Amygdala (tissue), 56 donors: ENCODE measurements around the gene JAKMIP3.

ENCODE experiments used
- DNase-seq, 56 donors: peaks; one replicate each; lab custom pipeline; 2025; lab: John Stamatoyannopoulos, UW

Gene JAKMIP3

GRCh38 chr10:132096863-132097478, 31.2 kb downstream of the JAKMIP3 start:
- no peak for DNase-seq

- DNase-seq, result no peak
Measured at GRCh38 chr10:132097609-132098377, 32.0 kb downstream of the JAKMIP3 start.

DNA sequence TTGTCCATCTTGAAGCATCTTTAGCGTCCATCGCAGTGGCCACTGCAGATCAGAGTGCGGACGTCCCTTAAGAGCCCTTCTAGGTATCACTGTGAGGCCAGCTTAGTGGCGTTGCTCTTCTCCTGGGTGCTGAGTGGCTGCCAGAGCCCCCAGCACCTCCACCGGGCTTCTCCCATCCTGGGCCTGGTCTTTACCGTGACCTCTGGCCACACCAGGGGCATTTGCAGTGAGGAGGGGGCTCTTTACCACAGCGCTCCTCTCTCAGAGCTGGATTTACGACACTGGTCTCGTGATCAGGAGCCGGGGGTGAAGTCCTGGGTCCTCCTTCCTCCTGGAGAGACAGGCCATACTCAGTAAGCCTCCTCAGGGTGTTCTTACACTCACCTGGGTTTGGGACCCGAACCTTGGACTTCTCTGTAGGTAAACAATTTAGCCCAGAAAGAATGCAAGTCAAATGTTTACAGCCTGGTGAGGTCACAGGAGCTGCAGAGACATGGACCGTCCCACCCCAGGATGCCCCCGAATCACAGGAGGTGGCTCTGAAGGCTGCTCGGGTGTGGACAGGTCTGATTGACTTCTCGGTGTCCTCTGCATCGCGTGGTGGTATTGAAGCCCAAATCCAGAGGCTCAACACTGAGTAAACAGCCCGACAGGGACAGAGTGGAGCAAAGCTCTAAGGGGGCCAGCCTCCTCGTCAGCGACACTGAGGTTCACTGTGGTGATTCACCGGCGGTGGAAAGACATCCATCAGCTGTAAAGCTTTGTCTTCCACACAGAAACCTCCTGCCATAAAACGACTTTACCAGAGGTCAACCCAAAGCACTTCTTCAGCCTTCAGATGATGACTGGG, 33.0 kb downstream of the JAKMIP3 start:
- no peak for DNase-seq

- DNase-seq, result no peak
Measured at GRCh38 chr10:132099389-132100090, 33.8 kb downstream of the JAKMIP3 start.

GRCh38 chr10:132100091-132100481, 34.3 kb downstream of the JAKMIP3 start:
- DNase-seq, result no peak

- DNase-seq, result no peak
Measured at GRCh38 chr10:132100556-132101349, 35.0 kb downstream of the JAKMIP3 start.

DNA sequence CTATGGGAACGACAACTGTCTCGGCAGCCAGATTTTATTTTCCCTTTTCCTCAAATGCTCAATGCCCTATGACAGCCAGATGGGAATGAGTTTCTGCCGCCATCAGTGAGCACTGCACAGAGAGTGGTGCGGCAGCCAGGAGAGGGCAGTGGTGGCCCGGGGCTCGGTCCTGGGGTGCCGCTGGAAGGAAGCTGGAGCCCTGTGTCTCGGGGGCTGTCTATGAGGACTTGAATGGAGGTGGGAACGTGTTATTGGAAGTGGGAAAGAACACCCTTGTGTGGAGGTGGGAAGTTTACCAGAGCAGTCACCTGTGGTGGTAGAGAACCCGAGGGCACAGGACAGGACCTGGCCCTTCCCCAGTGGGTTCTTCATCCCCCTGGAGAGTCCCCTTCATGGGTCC, 35.8 kb downstream of the JAKMIP3 start:
- peak in 5 of 56 donors; percentile 27 to 57 (median 43) for DNase-seq

DNA sequence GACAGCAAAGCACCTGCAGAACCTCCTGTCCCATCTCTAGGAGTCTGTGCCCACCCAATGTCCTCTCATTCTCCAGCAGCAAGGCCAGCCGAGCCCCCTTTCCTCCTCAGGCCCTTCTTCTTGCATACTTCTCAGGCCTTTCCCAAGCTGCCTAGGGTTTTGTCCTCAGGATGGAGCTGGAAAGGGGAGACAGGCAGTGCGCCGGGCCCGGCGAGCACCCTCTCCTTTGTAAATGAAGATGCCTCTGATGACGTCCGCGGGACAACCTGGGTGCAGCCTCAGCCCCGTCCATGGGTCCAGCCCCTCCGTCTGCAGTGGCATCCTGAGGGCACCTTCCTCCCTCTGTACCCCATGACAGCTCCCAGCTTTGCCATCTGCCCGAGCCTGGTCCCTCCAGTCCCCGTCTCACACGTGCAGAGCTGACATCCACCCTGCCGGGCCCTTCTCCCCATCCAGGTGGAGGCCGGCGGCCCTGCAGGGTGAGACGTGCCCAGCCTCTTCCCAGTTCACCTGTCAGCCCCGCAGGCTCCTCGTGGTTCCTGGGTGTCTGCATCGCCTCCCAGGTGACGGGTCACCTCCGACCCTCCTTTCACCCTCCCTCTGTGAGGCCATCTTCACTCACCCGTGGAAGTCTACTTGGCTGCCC, 36.4 kb downstream of the JAKMIP3 start:
- DNase-seq, result no peak

DNA sequence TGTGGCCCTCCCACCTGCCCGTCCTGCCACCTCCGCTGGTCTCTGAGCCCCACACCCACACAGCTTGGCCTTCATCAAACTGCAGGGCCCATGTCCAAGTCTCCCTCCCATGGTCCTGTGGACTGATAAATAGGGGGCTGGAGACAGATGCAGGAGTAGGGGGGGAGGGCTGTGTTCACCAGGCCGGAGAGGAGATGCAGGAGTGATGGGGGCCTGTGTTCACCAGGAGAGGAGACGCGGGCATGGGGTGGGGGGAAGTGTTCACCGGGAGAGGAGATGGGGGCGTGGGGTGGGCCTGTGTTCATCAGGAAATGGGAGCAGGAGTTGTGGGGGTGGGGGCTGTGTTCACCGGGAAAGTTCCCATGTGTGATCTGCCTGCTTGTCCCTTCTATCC, 37.0 kb downstream of the JAKMIP3 start:
- DNase-seq, result no peak

- DNase-seq, result no peak
Measured at GRCh38 chr10:132103116-132103910, 37.6 kb downstream of the JAKMIP3 start.

- DNase-seq, result no peak
Measured at GRCh38 chr10:132104062-132104461, 38.3 kb downstream of the JAKMIP3 start.

GRCh38 chr10:132104471-132105301, 38.9 kb downstream of the JAKMIP3 start:
- DNase-seq, result no peak

DNA sequence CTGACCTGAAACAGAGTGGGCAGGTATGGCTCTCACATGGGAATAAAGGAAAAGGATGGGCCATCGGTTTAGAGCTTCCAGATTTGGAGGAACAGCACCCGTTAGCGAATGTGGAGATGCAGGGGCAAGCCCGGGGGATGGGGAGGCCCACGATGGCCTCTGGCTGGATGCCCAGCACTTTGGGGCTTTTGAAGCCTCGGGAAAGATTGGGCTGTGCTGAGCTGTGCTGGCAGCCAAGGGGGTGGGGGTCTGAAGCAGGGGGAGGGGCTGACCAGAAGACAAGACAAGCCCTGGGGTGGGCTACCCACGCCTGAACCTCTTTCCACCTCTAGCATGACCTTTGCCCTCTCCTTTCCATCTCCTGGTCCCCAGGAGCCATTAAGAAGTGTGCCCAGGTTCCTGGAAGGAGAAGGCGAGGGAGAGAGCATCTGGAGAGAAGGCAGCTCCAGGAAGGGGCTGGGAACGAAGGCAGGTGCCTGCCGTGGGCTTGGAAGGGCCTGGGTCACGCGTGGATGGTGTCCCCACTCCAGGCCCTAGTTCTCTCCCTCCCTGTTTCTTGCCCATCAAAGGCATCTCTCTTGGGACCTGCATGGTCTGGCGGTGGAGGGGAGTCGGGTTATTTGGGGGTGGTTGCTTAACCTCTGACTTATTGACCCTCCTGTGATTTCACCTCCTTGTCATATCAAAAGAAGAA, 39.7 kb downstream of the JAKMIP3 start:
- DNase-seq, result no peak

DNA sequence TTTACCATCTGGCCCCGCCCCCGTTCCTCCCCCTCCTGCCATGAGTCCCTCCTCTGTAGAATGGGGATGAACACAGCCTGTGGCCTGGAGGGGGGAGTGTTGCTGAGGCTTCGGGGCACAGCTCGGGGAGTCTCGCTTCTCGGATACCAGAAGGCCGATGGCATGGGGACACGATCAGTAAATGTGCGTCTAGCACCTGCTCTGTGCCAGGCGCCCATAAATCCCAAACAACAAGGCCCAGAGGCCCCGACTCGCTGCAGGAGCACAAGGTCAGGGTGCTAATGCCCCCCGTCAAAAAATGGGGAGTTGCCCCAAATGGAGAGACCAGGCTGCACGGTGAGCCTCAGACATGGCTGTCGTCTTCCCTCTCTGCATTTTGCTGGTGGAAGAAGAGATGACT, 40.7 kb downstream of the JAKMIP3 start:
- DNase-seq, result no peak

- peak in 4 of 56 donors; percentile 32 to 45 (median 38) for DNase-seq
Measured at GRCh38 chr10:132107186-132107948, 41.6 kb downstream of the JAKMIP3 start.
